Gastroesophageal sphincter (tissue), 3 donors: ENCODE measurements around the gene TXNRD1.

ENCODE experiments used
- CTCF ChIP-seq, 4 experiments: fragments of 200-600 bp in 2 of 4; fragments of 450-650 bp in 2 of 4; sonication (generic) in 1 of 4; IDR thresholded peaks; one replicate each; pipeline ENCODE4 v1.5.1; 2017 to 2019; ENCODE audit warnings: antibody characterized with exemption in 4 of 4, mild to moderate bottlenecking in 2 of 4, moderate library complexity in 2 of 4
- EP300 ChIP-seq: sonication (generic); formaldehyde crosslinking; IDR thresholded peaks from one replicate; pipeline ENCODE4 v1.6.1; 2017; ENCODE audit warnings: antibody characterized with exemption, mild to moderate bottlenecking

GRCh38 chr12:104340177-104340576 is 124.6 kb downstream of the TXNRD1 start:
- TF ChIP-seq CTCF (IDR thresholded peaks at IDR 0.05) (no peak), EP300 (no peak)
